GM12864 (cell line): ENCODE results near the gene KCNG2.

Source experiments
- DNase-seq: peaks from one replicate; pipeline ENCODE4 v3.0.0-alpha.2; 2011; ENCODE audit warnings: low read depth
- H3K4me3 ChIP-seq: 2 replicates; pipeline ENCODE4 v1.5.1; 2011; ENCODE audit warnings: mild to moderate bottlenecking, low read depth, low read length, control low read depth
- TF ChIP-seq, protein P1 (sequence below): IDR thresholded peaks from 2 replicates; pipeline ENCODE4 v1.5.1; 2011; ENCODE audit warnings: low read depth, mild to moderate bottlenecking, moderate library complexity, low read length, control low read depth, inconsistent platforms; ENCODE audit errors: missing control alignments

KCNG2 gene

DNA sequence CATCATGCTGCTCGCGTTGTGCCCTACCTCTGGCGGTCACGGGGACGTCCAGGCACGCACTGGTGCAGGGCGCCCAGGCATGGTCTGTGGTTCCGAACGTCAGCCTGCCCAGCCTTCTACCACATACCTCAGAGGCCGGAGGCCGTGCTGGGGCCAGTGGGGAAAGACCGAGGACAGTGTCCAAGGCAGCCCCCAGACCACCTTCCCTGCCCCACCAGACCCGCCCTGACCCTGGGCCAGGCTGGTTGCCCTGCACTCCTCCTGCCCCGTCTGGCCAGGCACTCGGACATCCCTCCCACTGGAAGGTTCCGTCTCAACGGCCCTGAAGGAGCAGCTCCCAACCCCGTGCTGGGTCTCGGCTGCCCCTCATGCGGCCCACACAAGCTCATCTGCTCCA, 120.9 kb downstream of the KCNG2 start:
- TF ChIP-seq, protein P1, sequence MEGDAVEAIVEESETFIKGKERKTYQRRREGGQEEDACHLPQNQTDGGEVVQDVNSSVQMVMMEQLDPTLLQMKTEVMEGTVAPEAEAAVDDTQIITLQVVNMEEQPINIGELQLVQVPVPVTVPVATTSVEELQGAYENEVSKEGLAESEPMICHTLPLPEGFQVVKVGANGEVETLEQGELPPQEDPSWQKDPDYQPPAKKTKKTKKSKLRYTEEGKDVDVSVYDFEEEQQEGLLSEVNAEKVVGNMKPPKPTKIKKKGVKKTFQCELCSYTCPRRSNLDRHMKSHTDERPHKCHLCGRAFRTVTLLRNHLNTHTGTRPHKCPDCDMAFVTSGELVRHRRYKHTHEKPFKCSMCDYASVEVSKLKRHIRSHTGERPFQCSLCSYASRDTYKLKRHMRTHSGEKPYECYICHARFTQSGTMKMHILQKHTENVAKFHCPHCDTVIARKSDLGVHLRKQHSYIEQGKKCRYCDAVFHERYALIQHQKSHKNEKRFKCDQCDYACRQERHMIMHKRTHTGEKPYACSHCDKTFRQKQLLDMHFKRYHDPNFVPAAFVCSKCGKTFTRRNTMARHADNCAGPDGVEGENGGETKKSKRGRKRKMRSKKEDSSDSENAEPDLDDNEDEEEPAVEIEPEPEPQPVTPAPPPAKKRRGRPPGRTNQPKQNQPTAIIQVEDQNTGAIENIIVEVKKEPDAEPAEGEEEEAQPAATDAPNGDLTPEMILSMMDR = no peak
- DNase-seq = no peak
- H3K4me3 ChIP-seq = no peak overlapping the region

DNA sequence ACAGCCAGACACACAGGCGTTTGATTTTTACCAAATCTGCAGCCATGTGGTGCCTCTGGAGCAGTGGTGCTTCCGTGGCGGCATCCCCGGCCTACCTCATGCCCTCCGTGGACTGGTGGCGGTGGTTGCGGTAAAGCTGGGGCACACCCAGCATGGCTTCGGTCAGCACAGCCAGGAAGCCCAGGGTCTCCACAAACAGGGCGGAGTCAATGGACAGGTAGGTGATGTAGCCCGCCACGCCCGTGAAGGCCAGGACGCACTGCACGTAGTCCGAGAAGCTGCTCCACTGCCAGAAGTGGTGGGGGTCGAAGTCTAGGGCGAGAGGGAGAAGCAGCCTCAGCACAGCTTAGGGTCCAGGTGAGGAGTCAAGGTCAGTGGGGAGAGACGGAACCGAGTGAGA, 121.4 kb downstream of the KCNG2 start:
- TF ChIP-seq, protein P1 = no peak
- no peak for DNase-seq
- H3K4me3 ChIP-seq = no peak overlapping the region

DNA sequence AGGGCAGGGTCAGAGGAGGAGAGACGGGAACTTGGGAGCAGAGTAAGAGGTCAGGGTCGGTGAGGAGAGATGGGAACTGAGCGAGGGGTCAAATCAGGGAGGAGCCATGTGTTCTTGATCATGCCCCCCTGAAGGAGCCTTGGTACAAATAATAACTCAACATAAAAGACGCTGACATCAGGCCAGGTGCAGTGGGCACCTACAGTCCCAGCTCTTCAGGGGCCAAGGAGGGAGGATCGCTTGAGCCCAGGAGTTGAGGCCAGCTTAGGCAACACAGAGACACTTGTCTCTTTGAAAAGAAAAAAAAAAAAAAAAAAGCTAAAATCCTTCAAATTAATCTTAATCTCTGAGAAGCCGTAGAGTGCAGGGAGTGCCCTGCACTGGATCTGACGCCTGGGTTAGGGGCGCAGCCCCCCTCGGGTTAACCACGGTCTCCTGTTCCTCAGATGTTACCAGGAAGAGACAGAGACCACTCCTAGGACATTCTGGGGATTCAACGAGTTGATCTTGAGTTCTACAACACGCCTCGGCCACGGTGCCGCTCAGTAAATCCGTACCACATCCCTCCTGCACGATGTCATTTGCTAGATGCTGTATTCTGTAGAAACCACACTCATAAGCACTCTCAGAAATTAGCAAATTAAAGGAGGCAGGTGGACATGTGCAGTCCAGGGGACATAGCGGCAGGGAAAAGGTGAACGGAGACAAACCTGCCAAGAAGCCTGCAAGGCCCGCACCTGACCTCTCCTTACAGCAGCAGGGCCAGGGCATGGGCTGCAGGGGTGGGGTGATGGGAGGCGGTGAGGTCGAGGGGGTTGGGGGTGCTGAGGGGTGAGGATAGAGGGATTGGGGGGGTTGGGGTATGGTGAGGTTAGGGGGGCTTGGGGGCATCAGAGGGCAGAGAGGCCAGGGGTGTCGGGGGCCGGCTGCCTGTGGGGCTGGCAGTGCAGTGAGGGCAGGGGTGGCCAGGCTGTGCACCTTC, 124.5 kb downstream of the KCNG2 start:
- no peak for DNase-seq
- TF ChIP-seq, protein P1 = no peak
- H3K4me3 ChIP-seq = no peak overlapping the region

DNA sequence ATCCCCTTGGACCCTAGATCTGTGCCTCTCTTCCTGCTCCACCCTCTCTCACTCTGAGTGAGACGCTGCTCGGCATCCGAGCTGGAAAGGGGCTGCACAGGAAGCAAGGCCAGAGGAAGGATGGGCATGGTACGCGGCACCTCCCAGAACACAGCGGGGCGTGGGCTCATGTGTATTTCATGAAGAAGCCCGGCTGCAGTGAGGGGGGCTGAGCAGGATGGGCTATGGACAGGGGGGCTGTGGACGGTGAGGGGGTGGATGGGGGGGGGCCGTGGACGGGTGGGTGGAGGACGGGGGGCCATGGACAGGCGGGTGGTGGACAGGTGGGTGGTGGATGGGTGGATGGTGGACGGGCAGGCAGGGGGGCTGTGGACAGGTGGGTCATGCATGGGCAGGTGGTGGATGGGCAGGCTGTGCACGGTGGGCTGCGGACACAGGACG, 125.3 kb downstream of the KCNG2 start:
- TF ChIP-seq, protein P1 = no peak
- no peak overlapping the region for H3K4me3 ChIP-seq
- DNase-seq = no peak

DNA sequence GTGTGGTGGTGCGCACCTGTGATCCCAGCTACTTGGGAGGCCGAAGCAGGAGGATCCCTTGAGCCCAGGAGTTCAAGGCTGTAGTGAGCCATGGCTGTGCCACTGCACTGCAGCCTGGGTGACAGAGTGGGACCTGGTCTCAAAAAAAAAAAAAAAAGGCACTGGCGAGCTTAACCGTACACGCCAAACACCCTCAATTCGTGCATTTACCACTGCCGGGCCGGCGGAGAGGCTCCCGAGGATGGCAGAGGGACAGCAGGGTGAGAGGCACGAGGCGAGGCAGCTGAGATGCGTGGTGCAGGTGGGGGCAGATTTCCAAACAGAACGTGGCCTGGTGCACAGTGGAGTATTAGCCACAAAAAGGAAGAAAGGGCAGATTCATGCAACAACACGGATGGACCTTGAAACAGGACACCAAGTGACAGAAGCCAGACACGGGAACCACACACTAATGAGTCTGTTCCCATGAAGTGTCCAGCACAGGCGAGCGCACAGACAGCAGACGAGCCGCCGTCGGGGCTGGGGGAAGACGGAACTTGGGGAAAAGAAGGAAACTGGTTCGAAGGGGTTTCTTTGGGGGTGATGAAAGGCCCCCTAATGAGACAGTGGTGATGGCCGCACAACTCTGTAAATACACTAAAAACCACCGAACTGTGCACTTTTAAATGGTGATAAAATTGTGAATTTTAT, 126.3 kb downstream of the KCNG2 start:
- TF ChIP-seq, protein P1 = no peak
- DNase-seq = no peak
- no peak overlapping the region for H3K4me3 ChIP-seq

DNA sequence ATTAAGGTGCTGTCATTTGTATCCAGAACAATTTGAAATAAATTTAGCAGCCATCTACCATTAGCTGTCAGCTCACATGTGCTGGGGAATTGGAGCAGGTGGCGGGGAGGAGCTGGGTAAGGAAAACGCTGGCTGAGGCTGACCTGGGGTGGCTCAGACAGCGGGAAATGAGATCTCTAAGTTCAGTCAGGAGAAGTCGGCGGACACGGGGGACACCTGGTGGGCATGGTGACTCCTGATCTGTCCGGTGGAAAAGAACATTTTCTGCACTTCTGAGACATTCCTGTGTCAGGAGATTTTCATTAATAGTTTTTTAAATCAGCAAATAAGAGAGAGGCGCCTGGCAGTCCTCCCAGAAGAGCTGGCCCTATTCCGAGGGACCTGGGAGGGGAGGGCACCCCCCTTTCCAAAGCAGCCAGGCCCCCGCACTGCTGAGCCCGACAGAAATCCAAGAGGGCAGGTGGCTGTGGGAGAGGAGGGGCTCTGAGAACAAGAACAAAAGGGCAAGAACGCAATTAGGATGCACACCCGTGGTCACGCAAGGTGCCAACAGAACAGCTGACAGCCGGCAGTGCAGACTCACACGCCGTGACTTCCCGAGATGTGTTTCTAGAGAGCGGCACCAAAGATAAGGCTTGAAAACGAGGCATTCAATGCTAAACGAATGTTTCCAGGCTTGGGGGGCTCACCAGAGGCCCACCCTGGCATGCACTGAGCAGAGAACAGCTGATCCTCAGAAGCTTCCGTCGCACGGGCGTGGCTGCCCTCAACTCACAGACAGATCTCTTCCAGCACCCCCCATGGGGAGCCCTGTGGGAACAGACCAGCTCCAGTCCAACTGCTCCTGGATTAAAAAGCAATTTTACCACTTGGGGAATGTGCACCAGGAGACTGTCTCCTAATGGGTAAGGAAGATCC, 127.3 kb downstream of the KCNG2 start:
- no peak overlapping the region for H3K4me3 ChIP-seq
- DNase-seq = no peak
- TF ChIP-seq, protein P1 = no peak
